OCI-LY7 (cell line): ENCODE data around the gene PITPNM3. TPM values are rescaled to one million over a fixed set of nuclear protein-coding genes. Genes with fewer than 3 reads are reported as not detected.
A peak's percentile ranks its signal among the peaks of the same experiment; 100 is the strongest.

Source experiments
- BruUV-seq: library from RNA; stranded (reverse); fragments of 400-500 nt; replicated peaks from 2 replicates; lab custom pipeline; 2021; lab: Mats Ljungman, UMichigan
- CTCF ChIA-PET: fragments of 300-600 bp; sonication (Branson Sonifier 250); formaldehyde crosslinking; loops from one replicate; lab custom pipeline; 2022; ENCODE audit warnings: antibody characterized with exemption; ENCODE audit not compliant: unreplicated experiment; lab: Charles Lee
- POLR2A ChIA-PET: fragments of 300-600 bp; sonication (Branson Sonifier 250); formaldehyde crosslinking; loops from one replicate; lab custom pipeline; 2022; ENCODE audit warnings: antibody characterized with exemption; lab: Charles Lee
- DNase-seq: peaks from one replicate; pipeline ENCODE4 v3.0.0-alpha.2; 2015; ENCODE audit warnings: low spot score
- H2AFZ ChIP-seq: fragments of 200-600 bp; sonication (generic), shearing (Covaris generic); 2 replicates; pipeline ENCODE4 v1.6.1; 2014; ENCODE audit warnings: mild to moderate bottlenecking, antibody characterized with exemption, low read length, moderate library complexity
- H3K27ac ChIP-seq: fragments of 200-600 bp; sonication (generic); 2 replicates; pipeline ENCODE4 v1.5.1; 2014; ENCODE audit warnings: mixed run types, low read depth, mild to moderate bottlenecking, moderate library complexity, low read length, inconsistent platforms; ENCODE audit not compliant: poor library complexity, severe bottlenecking
- H3K36me3 ChIP-seq: fragments of 200-600 bp; sonication (generic); 2 replicates; pipeline ENCODE4 v1.6.1; 2014; ENCODE audit warnings: mild to moderate bottlenecking, antibody characterized with exemption, low read length, moderate library complexity, mixed read lengths; ENCODE audit not compliant: insufficient read depth
- H3K4me1 ChIP-seq: fragments of 200-600 bp; sonication (generic); 2 replicates; pipeline ENCODE4 v1.5.1; 2014; ENCODE audit warnings: mild to moderate bottlenecking, low read length; ENCODE audit not compliant: insufficient read depth, poor library complexity, severe bottlenecking
- H3K4me2 ChIP-seq: fragments of 200-600 bp; sonication (generic); 2 replicates; pipeline ENCODE4 v1.6.1; 2014; ENCODE audit warnings: mild to moderate bottlenecking, low read length
- H3K4me3 ChIP-seq: fragments of 200-600 bp; sonication (generic); 2 replicates; pipeline ENCODE4 v1.5.1; 2014; ENCODE audit warnings: mild to moderate bottlenecking, low read depth, low read length; ENCODE audit not compliant: poor library complexity, severe bottlenecking
- H3K79me2 ChIP-seq: fragments of 200-600 bp; sonication (generic); 2 replicates; pipeline ENCODE4 v1.6.1; 2016; ENCODE audit warnings: low read depth, mild to moderate bottlenecking, low read length, moderate library complexity, mixed read lengths; ENCODE audit not compliant: insufficient read depth
- H3K9me2 ChIP-seq: fragments of 200-600 bp; sonication (generic); 2 replicates; pipeline ENCODE4 v1.6.1; 2016; ENCODE audit warnings: mild to moderate bottlenecking, low read length, mixed read lengths; ENCODE audit not compliant: insufficient read depth
- H3K9me3 ChIP-seq: fragments of 200-600 bp; sonication (generic); 2 replicates; pipeline ENCODE4 v1.6.1; 2014; ENCODE audit warnings: mild to moderate bottlenecking, mixed run types, low read length, mixed read lengths
- H4K20me1 ChIP-seq: fragments of 200-600 bp; sonication (generic); 2 replicates; pipeline ENCODE4 v1.6.1; 2014; ENCODE audit warnings: mild to moderate bottlenecking, antibody characterized with exemption, low read length, moderate library complexity, mixed read lengths; ENCODE audit not compliant: insufficient read depth
- EZH2phosphoT487 ChIP-seq: fragments of 200-600 bp; sonication (generic); IDR thresholded peaks from 2 replicates; pipeline ENCODE4 v1.6.1; 2018; ENCODE audit warnings: low read depth, borderline replicate concordance, mild to moderate bottlenecking, mixed run types, antibody characterized with exemption, low read length, moderate library complexity, mixed read lengths
- intact Hi-C: fragments of 100-400 bp; cut with micrococcal nuclease; formaldehyde crosslinking; loops from one replicate; pipeline ENCODE4 v1.10.0; 2022; ENCODE audit not compliant: unreplicated experiment
- total RNA-seq, 2 experiments: library from RNA; depleted of rRNA in 1 of 2; stranded (reverse); fragments of >200 nt in 1 of 2; shearing (Covaris generic) in 1 of 2; gene quantifications; 2 replicates each; pipeline ENCODE4 v1.2.3, GENCODE V29; 2014 to 2022
- TF ChIP-seq, protein P1 (sequence below): fragments of 200-600 bp; sonication (generic); conservative IDR thresholded peaks from 2 replicates; pipeline ENCODE4 v1.5.1; 2014; ENCODE audit warnings: mild to moderate bottlenecking, antibody characterized with exemption, low read length, moderate library complexity, mixed read lengths

The PITPNM3 gene
- total RNA-seq, 2 experiments from 2014 or later = 0.76 to 1.6 TPM

GRCh38 chr17:6446516-6447100 lies 109.7 kb downstream of the PITPNM3 start:
- no TSS peak for BruUV-seq
- TF ChIP-seq, protein P1, sequence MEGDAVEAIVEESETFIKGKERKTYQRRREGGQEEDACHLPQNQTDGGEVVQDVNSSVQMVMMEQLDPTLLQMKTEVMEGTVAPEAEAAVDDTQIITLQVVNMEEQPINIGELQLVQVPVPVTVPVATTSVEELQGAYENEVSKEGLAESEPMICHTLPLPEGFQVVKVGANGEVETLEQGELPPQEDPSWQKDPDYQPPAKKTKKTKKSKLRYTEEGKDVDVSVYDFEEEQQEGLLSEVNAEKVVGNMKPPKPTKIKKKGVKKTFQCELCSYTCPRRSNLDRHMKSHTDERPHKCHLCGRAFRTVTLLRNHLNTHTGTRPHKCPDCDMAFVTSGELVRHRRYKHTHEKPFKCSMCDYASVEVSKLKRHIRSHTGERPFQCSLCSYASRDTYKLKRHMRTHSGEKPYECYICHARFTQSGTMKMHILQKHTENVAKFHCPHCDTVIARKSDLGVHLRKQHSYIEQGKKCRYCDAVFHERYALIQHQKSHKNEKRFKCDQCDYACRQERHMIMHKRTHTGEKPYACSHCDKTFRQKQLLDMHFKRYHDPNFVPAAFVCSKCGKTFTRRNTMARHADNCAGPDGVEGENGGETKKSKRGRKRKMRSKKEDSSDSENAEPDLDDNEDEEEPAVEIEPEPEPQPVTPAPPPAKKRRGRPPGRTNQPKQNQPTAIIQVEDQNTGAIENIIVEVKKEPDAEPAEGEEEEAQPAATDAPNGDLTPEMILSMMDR = no peak
- TF ChIP-seq EZH2phosphoT487 = no peak
- Histone ChIP-seq H3K36me3 (no peaks in the 10 kb centered on the region), H3K9me3 (no peaks in the 10 kb centered on the region), H3K9me2 (no peaks in the 10 kb centered on the region), H3K79me2 (no peaks in the 10 kb centered on the region), H3K4me2 (no peak overlapping the region), H3K4me1 (peaks cover 14% of the 10 kb centered on the region), H3K27ac (no peak overlapping the region), H2AFZ (no peak overlapping the region), H4K20me1 (no peaks in the 10 kb centered on the region), H3K4me3 (no peak overlapping the region)
- DNase-seq = no peak
- POLR2A ChIA-PET = interaction anchor here (1.0 kb wide), 1 partner anchor 11 kb away, joined by 4 read pairs; no protein-coding TSS in a partner anchor
- intact Hi-C loops = no loop called here
- CTCF ChIA-PET = no interaction called here

GRCh38 chr17:6444571-6445335 lies 111.6 kb downstream of the PITPNM3 start:
- TF ChIP-seq EZH2phosphoT487 = no peak
- TF ChIP-seq, protein P1 = no peak
- no peaks in the 10 kb centered on the region for H3K79me2 ChIP-seq
- H3K4me3 ChIP-seq = peak overlapping the region; percentile 67
- BruUV-seq = no TSS peak
- no peak overlapping the region for H3K27ac ChIP-seq
- no peaks in the 10 kb centered on the region for H3K9me2 ChIP-seq
- H3K4me1 ChIP-seq = peaks cover 14% of the 10 kb centered on the region
- no peak for DNase-seq
- H3K4me2 ChIP-seq = peak overlapping the region; percentile 91
- no peaks in the 10 kb centered on the region for H3K9me3 ChIP-seq
- ChIA-PET POLR2A (interaction anchor here (0.5 kb wide), 1 partner anchor 102 kb away, joined by 3 read pairs; no protein-coding TSS in a partner anchor), CTCF (no interaction called here)
- H3K36me3 ChIP-seq = no peaks in the 10 kb centered on the region
- intact Hi-C loops = no loop called here
- peak overlapping the region; percentile 73; the same call in 1 of the 2 replicates for H2AFZ ChIP-seq
- H4K20me1 ChIP-seq = no peaks in the 10 kb centered on the region
